Measurements from ENCODE around the gene IGSF21. TPM values are rescaled to one million over a fixed set of nuclear protein-coding genes. Genes with fewer than 3 reads are reported as not detected.

The IGSF21 gene
- total and polyA plus RNA-seq, 4 experiments from 2014 or later, result not detected

DNA sequence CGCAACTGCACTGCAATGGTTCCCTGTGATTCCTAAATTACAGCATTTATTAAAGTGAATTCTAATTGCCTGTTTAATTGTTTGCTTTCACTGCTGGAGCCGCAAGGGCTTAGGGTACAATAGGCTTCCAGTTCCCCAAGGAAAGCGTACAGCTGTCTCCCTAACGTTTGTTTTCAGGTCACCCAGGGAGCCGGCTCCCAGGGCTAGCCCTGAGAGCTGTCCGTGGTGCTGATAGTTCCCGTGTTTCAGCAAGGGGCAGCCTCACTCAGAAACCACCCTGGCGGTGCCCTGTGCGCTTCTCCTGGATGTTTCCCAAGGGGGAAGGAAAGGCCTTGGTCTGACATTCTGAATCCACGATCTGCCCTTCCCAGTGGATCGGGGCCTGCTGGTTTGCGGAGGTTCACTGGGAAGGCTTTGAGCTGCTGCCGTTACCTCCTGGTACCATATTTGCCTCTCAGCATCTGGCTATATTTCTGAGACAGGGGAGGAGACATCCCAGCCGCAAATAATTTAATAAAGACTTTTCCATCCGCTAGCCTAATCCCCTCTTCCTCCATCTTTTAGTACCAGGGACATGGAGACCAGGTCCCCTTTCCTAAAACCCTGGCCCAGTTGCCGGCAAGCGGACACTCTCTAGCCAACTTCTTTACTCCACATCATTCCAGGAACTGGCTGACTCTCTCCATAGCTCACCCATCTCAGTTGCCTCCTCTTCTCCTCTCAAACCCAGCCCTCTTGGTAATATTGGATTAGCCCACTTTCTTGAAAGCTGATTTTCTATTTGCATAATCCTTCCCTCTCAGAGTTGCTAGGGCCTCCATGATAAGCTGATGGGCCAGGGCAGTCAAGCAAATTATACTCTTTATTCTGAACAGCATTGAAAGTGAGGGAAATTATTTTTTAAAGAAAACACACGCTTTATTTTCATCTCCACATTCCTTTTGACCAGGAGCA, 149.0 kb downstream of the IGSF21 start:
- Histone ChIP-seq H3K27me3 (ENCODE audit: insufficient read depth, low read length) (no peaks in the 10 kb centered on the region), H3K27ac (ENCODE audit: low read depth, low read length) (no peak overlapping the region), H3K36me3 (ENCODE audit: insufficient read depth, low read length) (no peaks in the 10 kb centered on the region), H3K9me3 (ENCODE audit: control insufficient read depth in 1 of 2, low read length in 2 of 2) (no peaks in the 10 kb centered on the region), H3K4me1 (ENCODE audit: insufficient read depth, low read length) (no peaks in the 10 kb centered on the region), H3K4me3 (ENCODE audit: low read length in 2 of 2) (no peak overlapping the region)
- intact Hi-C loops (cut with micrococcal nuclease), result no loop called here
- Mint-ChIP-seq H3K27me3 (peaks cover 7 to 9% of the 10 kb centered on the region in 2 donors), H3K4me3 (no peak overlapping the region), H3K27ac (no peak overlapping the region), H3K4me1 (no peaks in the 10 kb centered on the region), H3K9me3 (peaks cover 0 to 12% (median 6%) of the 10 kb centered on the region in 8 donors), H3K36me3 (no peaks in the 10 kb centered on the region)
- CTCF ChIA-PET (ENCODE audit: partially characterized antibody), result no interaction called here
- no peak for DNase-seq
- POLR2A ChIA-PET (ENCODE audit: partially characterized antibody), result no interaction called here

DNA sequence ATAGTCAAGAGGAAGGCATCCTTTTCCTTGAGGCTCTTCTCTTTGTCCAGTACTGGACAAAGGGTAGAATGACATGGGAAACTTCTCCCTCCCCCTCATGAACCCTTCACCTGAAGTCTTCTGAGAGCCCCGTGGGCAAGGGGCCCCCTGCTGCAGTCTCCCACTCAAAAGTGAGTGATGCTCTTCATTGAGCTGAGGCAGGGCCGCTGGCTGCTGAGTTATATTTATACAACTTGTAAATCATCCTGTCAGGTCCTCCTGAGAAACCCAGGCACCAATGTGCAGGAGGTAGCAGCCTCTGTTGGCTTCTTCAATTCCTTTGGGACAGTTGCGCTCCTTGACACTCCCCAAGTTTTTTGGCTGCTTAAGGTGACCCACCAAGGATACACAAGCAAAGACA, 150.2 kb downstream of the IGSF21 start:
- Histone ChIP-seq H3K4me3 (ENCODE audit: low read length in 2 of 2) (no peak overlapping the region), H3K4me1 (ENCODE audit: insufficient read depth, low read length) (no peaks in the 10 kb centered on the region), H3K9me3 (ENCODE audit: control insufficient read depth in 1 of 2, low read length in 2 of 2) (no peaks in the 10 kb centered on the region), H3K27me3 (ENCODE audit: insufficient read depth, low read length) (no peaks in the 10 kb centered on the region), H3K36me3 (ENCODE audit: insufficient read depth, low read length) (no peaks in the 10 kb centered on the region), H3K27ac (ENCODE audit: low read depth, low read length) (no peak overlapping the region)
- no peaks in the 10 kb centered on the region for H3K36me3 Mint-ChIP-seq
- H3K4me3 Mint-ChIP-seq, result no peak overlapping the region
- H3K27ac Mint-ChIP-seq, result no peak overlapping the region
- H3K9me3 Mint-ChIP-seq, result peaks cover 0 to 6% (median 3%) of the 10 kb centered on the region in 8 donors
- H3K27me3 Mint-ChIP-seq, result peaks cover 7 to 10% of the 10 kb centered on the region in 2 donors
- intact Hi-C loops (cut with micrococcal nuclease), result no loop called here
- DNase-seq, result no peak
- no peaks in the 10 kb centered on the region for H3K4me1 Mint-ChIP-seq
- CTCF ChIA-PET (ENCODE audit: partially characterized antibody), result no interaction called here
- POLR2A ChIA-PET (ENCODE audit: partially characterized antibody), result no interaction called here

DNA sequence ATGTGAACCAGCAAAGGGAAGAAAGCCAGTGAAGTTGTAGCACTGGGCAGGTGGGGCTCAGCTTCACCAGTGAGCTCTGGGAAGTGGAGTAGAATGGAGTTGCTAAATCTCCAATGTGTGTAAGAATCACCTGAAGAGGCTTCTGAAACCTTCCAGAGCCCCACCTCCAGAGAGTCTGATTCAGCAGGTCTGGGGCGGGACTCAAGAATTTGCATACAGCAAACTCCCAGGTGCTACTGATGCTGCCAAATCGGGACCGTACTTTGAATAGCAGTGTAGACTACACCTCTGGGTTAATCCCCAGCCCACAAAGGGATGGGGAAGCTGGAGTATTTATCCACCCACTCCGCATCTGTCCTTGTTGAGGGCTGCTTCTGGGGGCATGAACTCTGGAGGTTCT, 154.3 kb downstream of the IGSF21 start:
- Histone ChIP-seq H3K4me1 (ENCODE audit: insufficient read depth, low read length) (no peaks in the 10 kb centered on the region), H3K27me3 (ENCODE audit: insufficient read depth, low read length) (no peaks in the 10 kb centered on the region), H3K9me3 (ENCODE audit: control insufficient read depth in 1 of 2, low read length in 2 of 2) (no peaks in the 10 kb centered on the region), H3K27ac (ENCODE audit: low read depth, low read length) (no peak overlapping the region), H3K36me3 (ENCODE audit: insufficient read depth, low read length) (no peaks in the 10 kb centered on the region), H3K4me3 (ENCODE audit: low read length in 2 of 2) (no peak overlapping the region)
- H3K4me3 Mint-ChIP-seq, result no peak overlapping the region
- peaks cover 0 to 4% (median under 1%) of the 10 kb centered on the region in 8 donors for H3K9me3 Mint-ChIP-seq
- H3K4me1 Mint-ChIP-seq, result no peaks in the 10 kb centered on the region
- no peak for DNase-seq
- no peaks in the 10 kb centered on the region for H3K36me3 Mint-ChIP-seq
- H3K27ac Mint-ChIP-seq, result no peak overlapping the region
- intact Hi-C loops (cut with micrococcal nuclease), result no loop called here
- H3K27me3 Mint-ChIP-seq, result peaks cover 6% of the 10 kb centered on the region in 2 donors
- ChIA-PET POLR2A (ENCODE audit: partially characterized antibody) (interaction anchor here (0.6 kb wide), 1 partner anchor 29 kb away, joined by 3 read pairs; no protein-coding TSS in a partner anchor), CTCF (ENCODE audit: partially characterized antibody) (no interaction called here)

DNA sequence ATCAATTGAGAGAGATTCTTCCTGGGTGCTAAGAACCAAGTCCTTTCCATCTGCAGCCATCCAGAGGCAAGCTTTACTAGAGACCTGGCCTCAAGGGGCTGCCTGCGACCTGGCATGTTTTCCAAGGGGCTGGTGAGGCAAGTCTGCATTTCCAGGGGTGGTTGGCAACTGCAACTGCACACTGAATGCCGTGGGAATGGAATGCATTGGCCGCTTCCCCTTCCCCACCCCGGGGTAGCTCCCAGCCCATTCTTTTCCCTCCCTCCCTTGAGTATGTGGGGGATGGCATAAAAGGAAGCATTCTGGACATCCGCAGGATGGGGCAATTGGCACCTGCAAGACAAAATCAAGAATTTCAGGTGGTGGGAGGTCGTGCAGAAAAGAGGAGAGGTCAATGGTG, 155.1 kb downstream of the IGSF21 start:
- intact Hi-C loops (cut with micrococcal nuclease), result no loop called here
- CTCF ChIA-PET (ENCODE audit: partially characterized antibody), result no interaction called here
- H3K4me3 Mint-ChIP-seq, result no peak overlapping the region
- Histone ChIP-seq H3K4me3 (ENCODE audit: low read length in 2 of 2) (no peak overlapping the region), H3K36me3 (ENCODE audit: insufficient read depth, low read length) (no peaks in the 10 kb centered on the region), H3K4me1 (ENCODE audit: insufficient read depth, low read length) (no peaks in the 10 kb centered on the region), H3K9me3 (ENCODE audit: control insufficient read depth in 1 of 2, low read length in 2 of 2) (no peaks in the 10 kb centered on the region), H3K27me3 (ENCODE audit: insufficient read depth, low read length) (no peaks in the 10 kb centered on the region), H3K27ac (ENCODE audit: low read depth, low read length) (no peak overlapping the region)
- POLR2A ChIA-PET (ENCODE audit: partially characterized antibody), result no interaction called here
- H3K27me3 Mint-ChIP-seq, result peaks cover 3 to 8% of the 10 kb centered on the region in 2 donors
- no peaks in the 10 kb centered on the region for H3K4me1 Mint-ChIP-seq
- peaks cover 0 to 4% (median 0%) of the 10 kb centered on the region in 8 donors for H3K9me3 Mint-ChIP-seq
- DNase-seq, result no peak
- H3K36me3 Mint-ChIP-seq, result no peaks in the 10 kb centered on the region
- H3K27ac Mint-ChIP-seq, result no peak overlapping the region

DNA sequence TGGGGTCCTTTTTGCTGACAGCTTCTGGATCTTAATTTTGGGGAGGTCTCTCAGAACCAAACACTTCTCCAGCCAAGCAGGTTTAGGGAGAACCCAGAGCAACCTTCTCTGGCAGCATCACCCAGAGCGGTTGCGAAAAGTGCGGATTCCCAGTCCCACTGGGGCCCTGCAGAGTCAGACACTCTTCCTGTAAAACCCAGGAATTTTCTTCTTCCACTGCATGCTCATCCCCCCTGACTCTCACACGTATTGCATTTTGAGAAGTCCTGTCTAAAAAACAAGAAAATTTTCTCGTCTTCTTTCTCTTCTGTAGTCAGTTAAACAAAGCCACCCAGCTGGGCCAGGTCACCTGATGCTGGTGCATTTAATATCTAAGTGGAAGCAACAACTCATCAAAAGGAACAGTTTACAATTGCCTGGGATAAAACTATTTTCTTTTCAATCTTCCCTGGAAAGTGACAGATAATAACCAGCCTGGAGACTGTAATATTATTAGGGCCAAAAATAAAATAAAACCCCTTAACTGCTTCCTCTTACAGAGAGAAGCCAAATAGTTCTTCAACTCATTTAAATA, 156.0 kb downstream of the IGSF21 start:
- intact Hi-C loops (cut with micrococcal nuclease), result no loop called here
- peaks cover 0 to 4% (median 0%) of the 10 kb centered on the region in 8 donors for H3K9me3 Mint-ChIP-seq

DNA sequence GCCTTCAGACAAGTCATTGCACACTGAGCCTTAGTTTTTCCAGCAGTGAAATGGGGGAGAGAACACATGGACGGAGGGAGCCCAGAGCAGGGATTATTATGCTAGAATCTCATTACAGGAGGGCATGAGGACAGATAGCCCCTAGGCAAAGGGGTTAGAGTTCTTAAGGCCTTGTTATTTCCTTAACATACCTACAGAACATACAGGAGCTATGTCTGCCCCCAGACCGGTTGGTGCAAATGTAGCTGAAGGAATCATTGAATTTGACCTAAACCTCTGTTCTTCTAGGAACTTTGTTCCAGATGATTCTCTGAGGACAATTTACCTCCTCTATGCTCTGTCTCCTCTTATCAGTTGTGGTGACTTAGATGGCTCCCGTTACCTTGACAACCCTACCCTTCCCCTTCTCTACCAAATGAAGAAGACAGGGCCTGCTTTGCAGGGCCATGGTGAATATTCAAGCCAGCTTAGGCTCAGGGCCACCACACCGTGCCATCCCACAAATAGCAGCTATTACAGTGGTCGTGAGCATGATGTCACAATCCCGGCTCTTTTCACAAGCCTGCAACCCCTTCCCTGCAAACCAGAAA, 156.9 kb downstream of the IGSF21 start:
- H3K4me3 Mint-ChIP-seq, result no peak overlapping the region
- H3K36me3 ChIP-seq (ENCODE audit: insufficient read depth, low read length), result no peaks in the 10 kb centered on the region
- POLR2A ChIA-PET (ENCODE audit: partially characterized antibody), result no interaction called here
- H3K27me3 ChIP-seq (ENCODE audit: insufficient read depth, low read length), result no peaks in the 10 kb centered on the region
- no peaks in the 10 kb centered on the region for H3K9me3 ChIP-seq (ENCODE audit: control insufficient read depth in 1 of 2, low read length in 2 of 2)
- intact Hi-C loops (cut with micrococcal nuclease), result no loop called here
- H3K4me3 ChIP-seq (ENCODE audit: low read length in 2 of 2), result no peak overlapping the region
- peaks cover 4 to 8% of the 10 kb centered on the region in 2 donors for H3K27me3 Mint-ChIP-seq
- no peaks in the 10 kb centered on the region for H3K4me1 Mint-ChIP-seq
- CTCF ChIA-PET (ENCODE audit: partially characterized antibody), result no interaction called here
- no peaks in the 10 kb centered on the region for H3K36me3 Mint-ChIP-seq
- H3K4me1 ChIP-seq (ENCODE audit: insufficient read depth, low read length), result no peaks in the 10 kb centered on the region
- no peak overlapping the region for H3K27ac Mint-ChIP-seq
- peaks cover 0 to 4% (median 0%) of the 10 kb centered on the region in 8 donors for H3K9me3 Mint-ChIP-seq
- H3K27ac ChIP-seq (ENCODE audit: low read depth, low read length), result no peak overlapping the region
- no peak for DNase-seq

More for the DNA sequence above, 156.0 kb downstream of the IGSF21 start:
- ChIA-PET CTCF (ENCODE audit: partially characterized antibody) (no interaction called here), POLR2A (ENCODE audit: partially characterized antibody) (no interaction called here)
- H3K4me3 ChIP-seq (ENCODE audit: low read length in 2 of 2), result no peak overlapping the region
- H3K27ac Mint-ChIP-seq, result no peak overlapping the region
- H3K27me3 ChIP-seq (ENCODE audit: insufficient read depth, low read length), result no peaks in the 10 kb centered on the region
- no peaks in the 10 kb centered on the region for H3K4me1 Mint-ChIP-seq
- DNase-seq, result no peak
- no peaks in the 10 kb centered on the region for H3K36me3 ChIP-seq (ENCODE audit: insufficient read depth, low read length)
- H3K9me3 ChIP-seq (ENCODE audit: control insufficient read depth in 1 of 2, low read length in 2 of 2), result no peaks in the 10 kb centered on the region
- no peak overlapping the region for H3K27ac ChIP-seq (ENCODE audit: low read depth, low read length)
- H3K4me1 ChIP-seq (ENCODE audit: insufficient read depth, low read length), result no peaks in the 10 kb centered on the region
- no peak overlapping the region for H3K4me3 Mint-ChIP-seq
- H3K36me3 Mint-ChIP-seq, result no peaks in the 10 kb centered on the region
- peaks cover 4 to 8% of the 10 kb centered on the region in 2 donors for H3K27me3 Mint-ChIP-seq

DNA sequence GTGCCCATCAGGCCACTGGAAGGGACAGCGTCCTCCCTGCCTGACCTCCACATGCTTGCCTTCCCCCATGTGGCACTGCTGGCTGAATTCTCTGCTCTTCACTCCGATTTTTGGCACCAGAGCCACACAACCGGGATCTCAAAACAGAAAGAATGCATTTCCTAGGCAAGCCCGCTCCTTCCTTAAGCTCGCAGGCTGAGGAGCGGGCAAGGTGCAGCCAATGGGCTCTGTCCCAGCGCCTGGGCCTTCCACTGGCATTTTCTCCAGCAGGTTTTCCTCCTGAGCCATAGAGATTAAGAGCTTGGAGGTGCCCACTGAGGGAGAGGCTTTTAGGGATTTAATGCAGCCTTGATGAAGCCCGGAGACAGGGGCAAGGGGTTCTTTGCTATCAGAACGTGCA, 158.0 kb downstream of the IGSF21 start:
- no peak overlapping the region for H3K27ac Mint-ChIP-seq
- ChIA-PET CTCF (ENCODE audit: partially characterized antibody) (no interaction called here), POLR2A (ENCODE audit: partially characterized antibody) (no interaction called here)
- H3K4me3 ChIP-seq (ENCODE audit: low read length in 2 of 2), result no peak overlapping the region
- H3K27me3 ChIP-seq (ENCODE audit: insufficient read depth, low read length), result no peaks in the 10 kb centered on the region
- peaks cover 4 to 6% of the 10 kb centered on the region in 2 donors for H3K27me3 Mint-ChIP-seq
- peaks cover 0 to 2% (median 0%) of the 10 kb centered on the region in 8 donors for H3K9me3 Mint-ChIP-seq
- DNase-seq, result no peak
- no peaks in the 10 kb centered on the region for H3K4me1 Mint-ChIP-seq
- no peak overlapping the region for H3K27ac ChIP-seq (ENCODE audit: low read depth, low read length)
- no peaks in the 10 kb centered on the region for H3K36me3 ChIP-seq (ENCODE audit: insufficient read depth, low read length)
- H3K4me3 Mint-ChIP-seq, result no peak overlapping the region
- intact Hi-C loops (cut with micrococcal nuclease), result no loop called here
- no peaks in the 10 kb centered on the region for H3K9me3 ChIP-seq (ENCODE audit: control insufficient read depth in 1 of 2, low read length in 2 of 2)
- no peaks in the 10 kb centered on the region for H3K36me3 Mint-ChIP-seq
- no peaks in the 10 kb centered on the region for H3K4me1 ChIP-seq (ENCODE audit: insufficient read depth, low read length)

Measured in CD4-positive, alpha-beta memory T cell (primary cell).